Tibial artery (tissue), 4 donors: ENCODE data around the gene DNA2.

Experiments used
- DNase-seq, 2 donors: peaks; one replicate each; pipeline ENCODE4 v3.0.0-alpha.2; 2019
- H3K27ac ChIP-seq, 2 donors: fragments of 200-600 bp; sonication (generic) in 1 of 2; 1 replicate in 1 of 2; 2 replicates in 1 of 2; pipeline ENCODE4 v1.5.1; 2018 to 2019; ENCODE audit warnings: mild to moderate bottlenecking in 1 of 2
- H3K27me3 ChIP-seq, 2 donors: fragments of 200-600 bp; sonication (generic) in 1 of 2; one replicate each; pipeline versions ENCODE4 v1.5.1 to v1.6.0; 2016 to 2019
- H3K36me3 ChIP-seq, 3 donors: fragments of 200-600 bp; sonication (generic) in 2 of 3; one replicate each; pipeline ENCODE4 v1.5.1; 2016 to 2019; ENCODE audit warnings: mild to moderate bottlenecking in 2 of 3
- H3K4me1 ChIP-seq, 4 donors: fragments of 200-600 bp; sonication (generic) in 2 of 4; 1 replicate in 3 of 4; 2 replicates in 1 of 4; pipeline ENCODE4 v1.5.1; 2016 to 2019
- H3K4me3 ChIP-seq, 2 donors: fragments of 200-600 bp; sonication (generic) in 1 of 2; 1 replicate in 1 of 2; 2 replicates in 1 of 2; pipeline ENCODE4 v1.5.1; 2018 to 2019; ENCODE audit warnings: mild to moderate bottlenecking in 2 of 2
- H3K9me3 ChIP-seq, 3 donors: fragments of 200-600 bp; sonication (generic) in 1 of 3; one replicate each; pipeline ENCODE4 v1.5.1; 2016 to 2019
- CTCF ChIP-seq, 2 experiments: fragments of 200-600 bp in 1 of 2; fragments of 450-650 bp in 1 of 2; IDR thresholded peaks; one replicate each; pipeline ENCODE4 v1.5.1; 2017 to 2019; ENCODE audit warnings: antibody characterized with exemption in 2 of 2, mild to moderate bottlenecking in 1 of 2, moderate library complexity in 1 of 2
- intact Hi-C: fragments of 100-400 bp; cut with DNase I; formaldehyde crosslinking; loops from one replicate; pipeline ENCODE4 v1.15.0; 2023; ENCODE audit warnings: low total_unique reads

Gene DNA2

GRCh38 chr10:68403701-68404100, 68.1 kb downstream of the DNA2 start:
- Histone ChIP-seq H3K4me3 (no peak overlapping the region), H3K9me3 (no peaks in the 10 kb centered on the region), H3K27ac (no peak overlapping the region), H3K4me1 (peaks cover 0 to 40% (median 7%) of the 10 kb centered on the region in 4 donors), H3K27me3 (no peaks in the 10 kb centered on the region), H3K36me3 (peaks cover 14 to 27% (median 24%) of the 10 kb centered on the region in 3 donors)
- no peak for DNase-seq
- intact Hi-C loops = no loop called here
- no peak for TF ChIP-seq CTCF (IDR thresholded peaks at IDR 0.05)

GRCh38 chr10:68402276-68402675, 69.5 kb downstream of the DNA2 start:
- H3K36me3 ChIP-seq = peaks cover 21 to 36% (median 27%) of the 10 kb centered on the region in 3 donors
- H3K27ac ChIP-seq = no peak overlapping the region
- intact Hi-C loops = no loop called here
- no peaks in the 10 kb centered on the region for H3K27me3 ChIP-seq
- H3K4me3 ChIP-seq = no peak overlapping the region
- no peak for DNase-seq
- H3K9me3 ChIP-seq = no peaks in the 10 kb centered on the region
- peaks cover 0 to 40% (median 5%) of the 10 kb centered on the region in 4 donors for H3K4me1 ChIP-seq
- TF ChIP-seq CTCF (IDR thresholded peaks at IDR 0.05) = no peak

- H3K36me3 ChIP-seq = peaks cover 53 to 86% (median 55%) of the 10 kb centered on the region in 3 donors
- no peak overlapping the region for H3K4me3 ChIP-seq
- no peak overlapping the region for H3K27ac ChIP-seq
- no peak for DNase-seq
- no peak for TF ChIP-seq CTCF (IDR thresholded peaks at IDR 0.05)
- intact Hi-C loops = no loop called here
- H3K9me3 ChIP-seq = no peaks in the 10 kb centered on the region
- H3K4me1 ChIP-seq = peaks cover 0 to 6% (median 0%) of the 10 kb centered on the region in 4 donors
- no peaks in the 10 kb centered on the region for H3K27me3 ChIP-seq
Observed at GRCh38 chr10:68397005-68397404, 74.8 kb downstream of the DNA2 start.

GRCh38 chr10:68385740-68386139, 86.0 kb downstream of the DNA2 start:
- peaks cover 77 to 94% (median 81%) of the 10 kb centered on the region in 3 donors for H3K36me3 ChIP-seq
- no peaks in the 10 kb centered on the region for H3K27me3 ChIP-seq
- DNase-seq = no peak
- H3K4me1 ChIP-seq = no peaks in the 10 kb centered on the region
- H3K27ac ChIP-seq = no peak overlapping the region
- no peak overlapping the region for H3K4me3 ChIP-seq
- intact Hi-C loops = no loop called here
- H3K9me3 ChIP-seq = no peaks in the 10 kb centered on the region
- TF ChIP-seq CTCF (IDR thresholded peaks at IDR 0.05) = no peak

GRCh38 chr10:68371604-68372003, 100.2 kb downstream of the DNA2 start:
- intact Hi-C loops = no loop called here
- Histone ChIP-seq H3K27me3 (no peaks in the 10 kb centered on the region), H3K36me3 (peaks cover 66 to 83% (median 69%) of the 10 kb centered on the region in 3 donors), H3K4me1 (no peaks in the 10 kb centered on the region), H3K27ac (no peak overlapping the region), H3K9me3 (peaks cover 0 to 7% (median 0%) of the 10 kb centered on the region in 3 donors), H3K4me3 (no peak overlapping the region)
- DNase-seq = no peak
- TF ChIP-seq CTCF (IDR thresholded peaks at IDR 0.05) = no peak

GRCh38 chr10:68367121-68367520, 104.7 kb downstream of the DNA2 start:
- Histone ChIP-seq H3K4me1 (no peaks in the 10 kb centered on the region), H3K9me3 (peaks cover 0 to 6% (median 0%) of the 10 kb centered on the region in 3 donors), H3K27ac (no peak overlapping the region), H3K27me3 (no peaks in the 10 kb centered on the region), H3K4me3 (no peak overlapping the region), H3K36me3 (peaks cover 51 to 70% (median 59%) of the 10 kb centered on the region in 3 donors)
- intact Hi-C loops = no loop called here
- no peak for DNase-seq
- no peak for TF ChIP-seq CTCF (IDR thresholded peaks at IDR 0.05)
